Measurements from ENCODE around the gene EIF2B2. TPM values are rescaled to one million over a fixed set of nuclear protein-coding genes. Genes with fewer than 3 reads are reported as not detected.

EIF2B2 gene
- polyA plus RNA-seq, 2 donors, result 13.3 to 42.9 TPM

GRCh38 chr14:75059642-75060041 lies 56.9 kb downstream of the EIF2B2 start:
- Histone ChIP-seq H3K4me1 (ENCODE audit: control insufficient read depth in 2 of 2, insufficient read depth in 2 of 2, low read length in 1 of 2) (no peaks in the 10 kb centered on the region), H3K9me3 (ENCODE audit: control insufficient read depth in 2 of 2, insufficient read depth in 1 of 2, low read depth in 1 of 2, low read length in 1 of 2) (no peaks in the 10 kb centered on the region), H3K36me3 (ENCODE audit: control insufficient read depth in 2 of 2, insufficient read depth in 2 of 2, low read length in 1 of 2) (no peaks in the 10 kb centered on the region), H3K27me3 (ENCODE audit: control insufficient read depth in 1 of 2, insufficient read depth in 2 of 2, low read length in 2 of 2) (no peaks in the 10 kb centered on the region), H3K27ac (ENCODE audit: low read depth in 2 of 2, low read length in 1 of 2) (no peak overlapping the region), H3K4me3 (ENCODE audit: low read depth in 1 of 2, low read length in 2 of 2) (no peak overlapping the region)
- 74 to 76% methylated on average over 2 of the region's 2 CpGs for WGBS, 2 donors

- Histone ChIP-seq H3K36me3 (ENCODE audit: control insufficient read depth in 2 of 2, insufficient read depth in 2 of 2, low read length in 1 of 2) (no peaks in the 10 kb centered on the region), H3K4me3 (ENCODE audit: low read depth in 1 of 2, low read length in 2 of 2) (no peak overlapping the region), H3K27ac (ENCODE audit: low read depth in 2 of 2, low read length in 1 of 2) (no peak overlapping the region), H3K9me3 (ENCODE audit: control insufficient read depth in 2 of 2, insufficient read depth in 1 of 2, low read depth in 1 of 2, low read length in 1 of 2) (no peaks in the 10 kb centered on the region), H3K27me3 (ENCODE audit: control insufficient read depth in 1 of 2, insufficient read depth in 2 of 2, low read length in 2 of 2) (no peaks in the 10 kb centered on the region), H3K4me1 (ENCODE audit: control insufficient read depth in 2 of 2, insufficient read depth in 2 of 2, low read length in 1 of 2) (no peaks in the 10 kb centered on the region)
- 50 to 73% methylated on average over 2 of the region's 2 CpGs for WGBS, 2 donors
Observed at GRCh38 chr14:75060420-75060819, 57.7 kb downstream of the EIF2B2 start.

Other genes starting within 250 kb of the EIF2B2 start
- 10 to 100 TPM; 10.4 to 13.0 TPM for gene YLPM1, start 239.6 kb upstream of the EIF2B2 start, polyA plus RNA-seq
- not detected for gene PROX2, start 126.8 kb upstream of the EIF2B2 start, polyA plus RNA-seq
- 10 to 100 TPM; 31.0 to 56.5 TPM for gene DLST, start 121.0 kb upstream of the EIF2B2 start, polyA plus RNA-seq
- 1 to 10 TPM; 2.8 to 3.0 TPM for gene RPS6KL1, start 79.7 kb upstream of the EIF2B2 start, polyA plus RNA-seq
- gene PGF, start 47.3 kb upstream of the EIF2B2 start, polyA plus RNA-seq, result 1 to 10 TPM; 2.4 to 2.5 TPM
- gene MLH3, start 48.5 kb downstream of the EIF2B2 start, polyA plus RNA-seq, result 1 to 10 TPM; 8.0 to 9.0 TPM
- 10 to 100 TPM; 12.0 to 24.1 TPM for gene ACYP1, start 61.1 kb downstream of the EIF2B2 start, polyA plus RNA-seq
- 1 to 10 TPM in 1 of 2 donors, under 1 TPM in 1; 0.88 to 3.3 TPM for gene ZC2HC1C, start 66.7 kb downstream of the EIF2B2 start, polyA plus RNA-seq
- 10 to 100 TPM; 18.6 to 27.8 TPM for gene NEK9, start 124.1 kb downstream of the EIF2B2 start, polyA plus RNA-seq
- 100 to 1,000 TPM in 1 of 2 donors, 10 to 100 TPM in 1; 74.8 to 225 TPM for gene TMED10, start 173.7 kb downstream of the EIF2B2 start, polyA plus RNA-seq

All from esophagus (tissue), 2 donors.